HCT116 (cell line): ENCODE results near the gene FTCDNL1.

Source experiments
- CBX3 ChIP-seq: IDR thresholded peaks from 2 replicates; pipeline ENCODE4 v1.6.1; 2012; ENCODE audit warnings: low read depth
- CTCF ChIP-seq, 3 experiments: fragments of 200-600 bp in 1 of 3; sonication (generic) in 1 of 3; IDR thresholded peaks in 2 of 3; conservative IDR thresholded peaks in 1 of 3; 2 replicates each; pipeline ENCODE4 v1.5.1; 2012 to 2017; ENCODE audit warnings: low read depth in 2 of 3, low read length in 2 of 3, antibody characterized with exemption in 1 of 3, borderline replicate concordance in 1 of 3, control low read depth in 1 of 3, mild to moderate bottlenecking in 1 of 3, mixed read lengths in 1 of 3, mixed run types in 1 of 3, moderate library complexity in 1 of 3; ENCODE audit not compliant: insufficient read depth in 1 of 3
- EGR1 ChIP-seq: IDR thresholded peaks from 2 replicates; pipeline ENCODE4 v1.6.1; 2012; ENCODE audit warnings: low read depth
- EZH2 ChIP-seq: fragments of 200-600 bp; sonication (generic); IDR thresholded peaks from 2 replicates; pipeline ENCODE4 v1.6.1; 2017; ENCODE audit warnings: antibody characterized with exemption, mixed run types
- POLR2A ChIP-seq: IDR thresholded peaks from 2 replicates; pipeline ENCODE4 v1.7.0; 2011; ENCODE audit warnings: borderline replicate concordance; ENCODE audit not compliant: insufficient read depth, insufficient read length; ENCODE audit errors: extremely low read depth
- POLR2AphosphoS5 ChIP-seq: IDR thresholded peaks from 2 replicates; pipeline ENCODE4 v1.6.1; 2011; ENCODE audit warnings: mild to moderate bottlenecking, low read depth, low read length, moderate library complexity
- RAD21 ChIP-seq: IDR thresholded peaks from 2 replicates; pipeline ENCODE4 v1.6.1; 2012; ENCODE audit warnings: low read depth, mild to moderate bottlenecking

GRCh38 chr2:199850718-199851500 lies at the start of gene FTCDNL1:
- TF ChIP-seq POLR2AphosphoS5 (peak; percentile 80), CBX3 (no peak), CTCF (IDR thresholded peaks at IDR 0.05 in 2 of 3, conservative IDR thresholded peaks at IDR 0.05 in 1 of 3; ENCODE audit: borderline replicate concordance in 1 of 3, insufficient read depth in 1 of 3, low read depth in 2 of 3, low read length in 2 of 3) (peak; percentile 33 to 79 (median 73); a peak in 5 of 6 replicates), POLR2A (peak; percentile 85), EZH2 (no peak), RAD21 (peak; percentile 18; the same call in 1 of the 2 replicates), EGR1 (no peak)
